Measurements from ENCODE around the gene PTX4. TPM values are rescaled to one million over a fixed set of nuclear protein-coding genes. Genes with fewer than 3 reads are reported as not detected.

PTX4 gene
- polyA plus RNA-seq, 1 of the 3 experiments (the other 2 are of a cell fraction): not detected

DNA sequence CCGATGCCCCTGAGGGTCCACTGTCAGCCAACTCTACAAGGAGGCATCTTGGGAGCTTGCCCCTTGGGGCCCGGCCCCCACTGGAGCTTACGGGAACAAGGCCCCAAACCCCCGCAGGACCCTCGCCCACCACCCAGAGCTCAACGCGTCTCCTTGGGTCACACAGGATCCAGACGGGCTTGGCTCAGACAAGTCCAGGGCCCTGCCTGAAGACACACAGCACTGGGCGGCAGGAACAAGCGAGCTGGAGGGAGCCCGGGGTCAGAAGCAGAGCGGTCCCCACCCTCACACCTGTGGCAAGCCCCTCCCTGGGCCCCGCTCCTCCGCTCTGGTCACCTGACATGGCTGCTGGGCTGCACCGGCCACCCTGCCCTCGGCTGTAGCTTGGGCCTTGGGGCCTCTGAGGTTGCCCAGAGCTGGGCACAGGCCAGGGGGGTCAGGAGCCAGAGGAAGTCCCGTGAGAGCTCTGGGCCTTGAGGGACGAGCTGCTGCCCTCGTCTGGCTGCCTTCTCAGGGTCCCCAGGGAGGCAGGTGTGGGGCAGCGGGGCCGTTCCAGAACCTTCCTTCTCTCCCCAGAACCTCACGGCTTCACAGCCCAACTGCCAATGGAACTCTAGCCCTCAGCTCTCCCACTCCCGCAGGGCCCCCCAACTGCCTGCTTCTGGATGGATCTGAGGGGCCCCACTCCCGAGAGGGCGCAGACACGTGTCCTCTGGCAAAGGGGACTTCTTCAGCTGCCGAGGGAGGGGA is 44.6 kb downstream of the PTX4 start, which contains the start of gene CCDC154:
CCDC154 (minus strand) TSS at position 577 of the 750 bp plus-strand sequence; CDS start at position 343, 234 bp downstream.
- Histone ChIP-seq H3K4me2 (no peak within 1 kb of the TSS), H3K4me3 (ENCODE audit: low read depth in 2 of 2, low read length in 1 of 2) (no peak within 1 kb of the TSS), H3F3A (replicated peaks; ENCODE audit: insufficient read depth) (no peaks in the 10 kb centered on the region), H2AFZ (ENCODE audit: low read depth) (no peak within 1 kb of the TSS), H3K27me3 (ENCODE audit: insufficient read depth) (no peaks in the 10 kb centered on the region), H3K36me3 (replicated peaks in 1 of 2; ENCODE audit: control insufficient read depth in 1 of 2, insufficient read depth in 2 of 2, low read length in 1 of 2) (peaks cover 0 to 6% of the 10 kb centered on the region in 2 experiments), H3K9me2 (no peaks in the 10 kb centered on the region), H3K9ac (no peak within 1 kb of the TSS), H3K79me2 (ENCODE audit: insufficient read depth) (no peaks in the 10 kb centered on the region), H3K4me1 (ENCODE audit: control insufficient read depth in 1 of 2, insufficient read depth in 2 of 2, low read depth in 1 of 2, low read length in 1 of 2) (no peaks in the 10 kb centered on the region), H3K9me3 (no peaks in the 10 kb centered on the region), H3K27ac (ENCODE audit: low read depth in 2 of 2, low read length in 1 of 2) (no peak within 1 kb of the TSS), H4K20me1 (ENCODE audit: insufficient read depth) (no peaks in the 10 kb centered on the region)
- DNase-seq: no peak
- WGBS (ENCODE audit: low lambda C conversion rate): 84% methylated on average over 20 of the region's 27 CpGs
- TF ChIP-seq, protein P1, sequence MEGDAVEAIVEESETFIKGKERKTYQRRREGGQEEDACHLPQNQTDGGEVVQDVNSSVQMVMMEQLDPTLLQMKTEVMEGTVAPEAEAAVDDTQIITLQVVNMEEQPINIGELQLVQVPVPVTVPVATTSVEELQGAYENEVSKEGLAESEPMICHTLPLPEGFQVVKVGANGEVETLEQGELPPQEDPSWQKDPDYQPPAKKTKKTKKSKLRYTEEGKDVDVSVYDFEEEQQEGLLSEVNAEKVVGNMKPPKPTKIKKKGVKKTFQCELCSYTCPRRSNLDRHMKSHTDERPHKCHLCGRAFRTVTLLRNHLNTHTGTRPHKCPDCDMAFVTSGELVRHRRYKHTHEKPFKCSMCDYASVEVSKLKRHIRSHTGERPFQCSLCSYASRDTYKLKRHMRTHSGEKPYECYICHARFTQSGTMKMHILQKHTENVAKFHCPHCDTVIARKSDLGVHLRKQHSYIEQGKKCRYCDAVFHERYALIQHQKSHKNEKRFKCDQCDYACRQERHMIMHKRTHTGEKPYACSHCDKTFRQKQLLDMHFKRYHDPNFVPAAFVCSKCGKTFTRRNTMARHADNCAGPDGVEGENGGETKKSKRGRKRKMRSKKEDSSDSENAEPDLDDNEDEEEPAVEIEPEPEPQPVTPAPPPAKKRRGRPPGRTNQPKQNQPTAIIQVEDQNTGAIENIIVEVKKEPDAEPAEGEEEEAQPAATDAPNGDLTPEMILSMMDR (IDR thresholded peaks at IDR 0.05): no peak
- ChIA-PET CTCF (interaction anchor here (0.6 kb wide), 1 partner anchor 75 kb away, joined by 3 read pairs; no protein-coding TSS in a partner anchor), POLR2A (interaction anchor here (1.4 kb wide), 1 partner anchor 23 kb away, joined by 6 read pairs; the partner anchor contains the start of gene UQCC4)

DNA sequence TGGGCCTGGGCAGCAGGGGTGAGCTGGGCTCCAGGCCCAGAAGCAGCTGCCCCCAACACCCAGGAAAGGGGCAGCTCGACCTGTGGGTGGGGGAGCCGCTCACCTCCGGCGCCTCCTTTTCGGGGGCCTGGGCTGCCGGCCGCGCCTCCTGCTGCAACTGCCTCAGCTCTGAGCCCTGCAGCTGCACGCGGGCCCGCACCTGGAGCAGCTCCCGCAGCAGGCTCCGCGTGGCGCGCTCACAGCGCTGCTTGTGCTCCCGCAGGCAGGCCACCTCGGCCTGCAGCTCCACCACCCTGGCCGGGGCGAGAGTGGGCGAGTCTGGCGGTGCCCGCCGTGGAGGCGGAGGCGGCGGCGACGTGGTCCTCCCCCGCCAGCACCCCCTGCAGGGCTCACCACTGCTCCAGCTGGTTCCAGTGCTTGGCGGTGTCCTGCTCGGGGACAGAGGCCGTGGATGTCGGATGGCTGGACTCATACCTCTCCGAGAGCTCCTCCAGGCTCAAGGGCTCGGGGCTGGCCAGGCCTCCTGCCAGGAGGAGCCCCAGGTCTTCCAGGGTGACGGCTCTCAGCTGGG is 45.3 kb downstream of the PTX4 start:
- Histone ChIP-seq H3K4me2 (no peak overlapping the region), H3K4me1 (ENCODE audit: control insufficient read depth in 1 of 2, insufficient read depth in 2 of 2, low read depth in 1 of 2, low read length in 1 of 2) (no peaks in the 10 kb centered on the region), H3K9me3 (no peaks in the 10 kb centered on the region), H3F3A (replicated peaks; ENCODE audit: insufficient read depth) (no peaks in the 10 kb centered on the region), H3K27ac (ENCODE audit: low read depth in 2 of 2, low read length in 1 of 2) (no peak overlapping the region), H3K9ac (no peak overlapping the region), H3K9me2 (no peaks in the 10 kb centered on the region), H3K79me2 (ENCODE audit: insufficient read depth) (no peaks in the 10 kb centered on the region), H3K36me3 (replicated peaks in 1 of 2; ENCODE audit: control insufficient read depth in 1 of 2, insufficient read depth in 2 of 2, low read length in 1 of 2) (peaks cover 0 to 6% of the 10 kb centered on the region in 2 experiments), H3K27me3 (ENCODE audit: insufficient read depth) (no peaks in the 10 kb centered on the region), H3K4me3 (ENCODE audit: low read depth in 2 of 2, low read length in 1 of 2) (no peak overlapping the region), H2AFZ (ENCODE audit: low read depth) (no peak overlapping the region), H4K20me1 (ENCODE audit: insufficient read depth) (no peaks in the 10 kb centered on the region)
- POLR2A ChIA-PET: interaction anchor here (1.4 kb wide), 1 partner anchor 22 kb away, joined by 6 read pairs; the partner anchor contains the start of gene UQCC4
- CTCF ChIA-PET: interaction anchor here (0.6 kb wide), 1 partner anchor 74 kb away, joined by 3 read pairs; no protein-coding TSS in a partner anchor
- TF ChIP-seq FOXJ3 (CRISPR knock-in tag; IDR thresholded peaks at IDR 0.05): no peak
- TF ChIP-seq RFX5 (IDR thresholded peaks at IDR 0.05; ENCODE audit: low read length): no peak
- no peak for TF ChIP-seq GATA2 (CRISPR knock-in tag; IDR thresholded peaks at IDR 0.05)
- no peak for TF ChIP-seq EP300 (IDR thresholded peaks at IDR 0.05; ENCODE audit: borderline replicate concordance in 1 of 2, low read depth in 1 of 2, low read length in 1 of 2)
- TF ChIP-seq YY1 (IDR thresholded peaks at IDR 0.05; ENCODE audit: low read depth): no peak
- TF ChIP-seq NRF1 (IDR thresholded peaks at IDR 0.05; ENCODE audit: low read depth, low read length): no peak
- TF ChIP-seq, protein P2, sequence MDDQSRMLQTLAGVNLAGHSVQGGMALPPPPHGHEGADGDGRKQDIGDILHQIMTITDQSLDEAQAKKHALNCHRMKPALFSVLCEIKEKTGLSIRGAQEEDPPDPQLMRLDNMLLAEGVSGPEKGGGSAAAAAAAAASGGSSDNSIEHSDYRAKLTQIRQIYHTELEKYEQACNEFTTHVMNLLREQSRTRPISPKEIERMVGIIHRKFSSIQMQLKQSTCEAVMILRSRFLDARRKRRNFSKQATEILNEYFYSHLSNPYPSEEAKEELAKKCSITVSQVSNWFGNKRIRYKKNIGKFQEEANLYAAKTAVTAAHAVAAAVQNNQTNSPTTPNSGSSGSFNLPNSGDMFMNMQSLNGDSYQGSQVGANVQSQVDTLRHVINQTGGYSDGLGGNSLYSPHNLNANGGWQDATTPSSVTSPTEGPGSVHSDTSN (IDR thresholded peaks at IDR 0.05): no peak
- no peak for TF ChIP-seq POLR2AphosphoS5 (IDR thresholded peaks at IDR 0.05; ENCODE audit: low read depth, low read length)
- TF ChIP-seq SIN3A (IDR thresholded peaks at IDR 0.05; ENCODE audit: borderline replicate concordance, low read depth, low read length): no peak
- TF ChIP-seq GABPA (IDR thresholded peaks at IDR 0.05; ENCODE audit: low read depth): no peak
- no peak for TF ChIP-seq TEAD4 (IDR thresholded peaks at IDR 0.05; ENCODE audit: borderline replicate concordance, insufficient read depth)
- TF ChIP-seq RCOR1 (IDR thresholded peaks at IDR 0.05; ENCODE audit: low read length): no peak
- WGBS (ENCODE audit: low lambda C conversion rate): 86% methylated on average over 30 of the region's 38 CpGs
- no peak for DNase-seq
